ENCODE results near the gene LYZL4. TPM values are rescaled to one million over a fixed set of nuclear protein-coding genes. Genes with fewer than 3 reads are reported as not detected.

LYZL4 gene
- total RNA-seq, 4 donors from 2014 or later = not detected

DNA sequence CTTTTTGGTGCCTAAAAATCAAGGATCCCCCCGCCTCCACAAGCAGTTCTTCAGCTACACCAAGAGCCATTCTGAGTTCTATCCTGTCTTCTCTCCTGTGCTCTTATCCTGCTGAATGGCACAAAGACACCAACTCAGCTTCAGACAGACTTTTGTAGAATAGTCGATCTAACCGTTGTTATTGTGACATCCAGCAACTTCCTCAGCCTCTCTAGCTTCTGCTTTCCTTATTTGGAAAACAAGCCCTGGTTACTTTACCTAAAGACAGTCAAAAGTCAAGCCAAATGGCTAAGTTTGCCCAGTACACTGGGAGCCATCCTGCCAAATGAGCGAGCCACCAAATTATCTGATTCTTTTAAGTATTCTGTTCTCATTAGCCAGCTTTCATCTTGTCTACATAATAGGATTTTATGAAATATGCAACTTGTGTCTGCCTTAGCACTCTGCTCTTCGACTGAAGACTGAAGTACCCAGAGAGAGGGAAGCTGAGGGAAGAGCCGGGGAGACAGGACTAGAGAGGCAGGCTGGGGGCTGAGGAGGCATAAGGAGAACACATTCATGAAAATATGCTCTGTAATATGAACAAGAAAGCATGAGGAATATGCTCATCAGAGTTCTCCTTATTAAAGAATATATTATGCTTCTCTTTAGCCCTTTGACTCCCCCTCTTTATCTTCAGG, 35.1 kb downstream of the LYZL4 start:
- TF ChIP-seq POLR2A (IDR thresholded peaks at IDR 0.05) = no peak
- TF ChIP-seq, protein P1, sequence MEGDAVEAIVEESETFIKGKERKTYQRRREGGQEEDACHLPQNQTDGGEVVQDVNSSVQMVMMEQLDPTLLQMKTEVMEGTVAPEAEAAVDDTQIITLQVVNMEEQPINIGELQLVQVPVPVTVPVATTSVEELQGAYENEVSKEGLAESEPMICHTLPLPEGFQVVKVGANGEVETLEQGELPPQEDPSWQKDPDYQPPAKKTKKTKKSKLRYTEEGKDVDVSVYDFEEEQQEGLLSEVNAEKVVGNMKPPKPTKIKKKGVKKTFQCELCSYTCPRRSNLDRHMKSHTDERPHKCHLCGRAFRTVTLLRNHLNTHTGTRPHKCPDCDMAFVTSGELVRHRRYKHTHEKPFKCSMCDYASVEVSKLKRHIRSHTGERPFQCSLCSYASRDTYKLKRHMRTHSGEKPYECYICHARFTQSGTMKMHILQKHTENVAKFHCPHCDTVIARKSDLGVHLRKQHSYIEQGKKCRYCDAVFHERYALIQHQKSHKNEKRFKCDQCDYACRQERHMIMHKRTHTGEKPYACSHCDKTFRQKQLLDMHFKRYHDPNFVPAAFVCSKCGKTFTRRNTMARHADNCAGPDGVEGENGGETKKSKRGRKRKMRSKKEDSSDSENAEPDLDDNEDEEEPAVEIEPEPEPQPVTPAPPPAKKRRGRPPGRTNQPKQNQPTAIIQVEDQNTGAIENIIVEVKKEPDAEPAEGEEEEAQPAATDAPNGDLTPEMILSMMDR (IDR thresholded peaks at IDR 0.05) = no peak
- WGBS, 2 donors = 72 to 76% methylated on average over 6 of the region's 6 CpGs
- no peak overlapping the region for H3K27ac ChIP-seq

DNA sequence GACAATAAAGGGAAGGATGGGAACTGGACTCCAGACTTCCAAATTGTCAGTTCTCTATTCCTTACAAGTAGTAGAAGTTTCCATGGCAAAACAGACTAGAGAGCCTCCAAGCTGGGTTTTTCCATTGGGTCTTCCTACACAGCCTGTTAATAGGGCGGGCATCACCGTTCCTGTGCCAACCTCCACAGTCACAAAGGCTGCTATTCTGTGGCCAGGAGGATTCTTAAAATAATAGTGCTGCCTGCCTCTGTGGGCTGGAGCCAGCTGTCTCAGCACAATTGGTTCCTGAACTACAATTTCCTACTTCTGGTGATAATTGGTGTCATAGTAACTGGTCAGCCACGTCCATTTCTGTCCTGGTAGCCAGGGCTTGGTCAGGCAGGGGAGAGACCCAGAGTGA, 38.6 kb downstream of the LYZL4 start:
- H3K9me3 ChIP-seq = no peaks in the 10 kb centered on the region
- DNase-seq = no peak
- no peak for TF ChIP-seq POLR2A (IDR thresholded peaks at IDR 0.05)
- TF ChIP-seq, protein P1 (IDR thresholded peaks at IDR 0.05) = no peak
- H3K36me3 ChIP-seq = no peaks in the 10 kb centered on the region
- no peak overlapping the region for H3K4me3 ChIP-seq (replicated peaks in 1 of 3)
- H3K4me1 ChIP-seq = peaks cover 0 to 4% of the 10 kb centered on the region in 2 donors
- intact Hi-C loops (cut with DNase I) = no loop called here
- H3K27ac ChIP-seq = no peak overlapping the region
- H3K27me3 ChIP-seq = no peaks in the 10 kb centered on the region
- 66 to 86% methylated on average over 3 of the region's 3 CpGs for WGBS, 2 donors

More for the DNA sequence above, 35.1 kb downstream of the LYZL4 start:
- Histone ChIP-seq H3K9me3 (no peaks in the 10 kb centered on the region), H3K4me3 (replicated peaks in 1 of 3) (no peak overlapping the region), H3K4me1 (no peaks in the 10 kb centered on the region), H3K27me3 (no peaks in the 10 kb centered on the region), H3K36me3 (no peaks in the 10 kb centered on the region)
- intact Hi-C loops (cut with DNase I) = no loop called here
- DNase-seq = no peak

DNA sequence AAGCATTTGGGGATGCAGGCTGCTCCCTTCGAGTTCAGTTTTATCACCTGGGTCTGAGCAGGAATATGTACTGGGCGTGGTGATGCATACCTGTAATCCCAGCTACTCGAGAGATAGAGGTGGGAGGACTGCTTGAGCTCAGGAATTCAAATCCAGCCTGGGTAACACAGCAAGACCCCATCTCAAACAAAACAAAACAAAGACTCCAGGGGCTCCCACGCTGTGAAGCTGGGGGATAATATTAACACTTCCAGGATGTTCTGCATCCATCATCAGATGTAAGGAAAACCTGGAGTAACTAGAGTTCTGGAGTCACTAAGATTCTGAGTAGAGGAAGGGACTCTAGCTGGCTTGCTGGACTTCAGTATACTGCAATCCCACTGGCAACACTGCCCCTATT, 40.6 kb downstream of the LYZL4 start:
- no peak for DNase-seq
- TF ChIP-seq POLR2A (IDR thresholded peaks at IDR 0.05) = no peak
- TF ChIP-seq, protein P1 (IDR thresholded peaks at IDR 0.05) = no peak
- Histone ChIP-seq H3K27me3 (no peaks in the 10 kb centered on the region), H3K9me3 (no peaks in the 10 kb centered on the region), H3K36me3 (no peaks in the 10 kb centered on the region), H3K4me1 (peaks cover 0 to 4% of the 10 kb centered on the region in 2 donors), H3K27ac (no peak overlapping the region), H3K4me3 (replicated peaks in 1 of 3) (no peak overlapping the region)
- 56 to 57% methylated on average over 4 of the region's 4 CpGs for WGBS, 2 donors
- intact Hi-C loops (cut with DNase I) = no loop called here

DNA sequence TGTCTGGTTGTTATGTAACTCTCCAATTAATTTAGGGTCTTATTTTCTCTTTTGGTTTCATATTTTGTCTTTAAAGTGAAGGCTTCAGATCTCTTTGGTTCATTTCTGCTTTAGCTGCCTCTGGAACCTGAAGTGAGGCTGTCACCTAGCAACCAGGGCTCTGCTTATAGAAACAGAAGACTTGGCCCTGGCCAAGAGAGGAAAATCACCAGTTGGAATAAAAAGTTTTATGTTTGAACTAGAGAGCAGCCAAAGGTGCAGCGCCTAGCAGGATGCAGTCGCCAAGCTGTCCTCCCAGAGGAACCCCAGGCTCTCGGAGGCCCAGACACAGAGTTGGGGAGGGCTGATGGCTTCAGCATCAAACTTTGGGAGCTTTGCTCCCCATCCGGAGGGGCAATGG, 41.1 kb downstream of the LYZL4 start:
- Histone ChIP-seq H3K4me1 (peaks cover 0 to 4% of the 10 kb centered on the region in 2 donors), H3K36me3 (no peaks in the 10 kb centered on the region), H3K4me3 (replicated peaks in 1 of 3) (no peak overlapping the region), H3K9me3 (no peaks in the 10 kb centered on the region), H3K27ac (no peak overlapping the region), H3K27me3 (no peaks in the 10 kb centered on the region)
- no peak for TF ChIP-seq POLR2A (IDR thresholded peaks at IDR 0.05)
- TF ChIP-seq, protein P1 (IDR thresholded peaks at IDR 0.05) = no peak
- peak; percentile 66 to 73 for DNase-seq
- intact Hi-C loops (cut with DNase I) = no loop called here
- WGBS, 2 donors = 4 to 14% methylated on average over 4 of the region's 4 CpGs

DNA sequence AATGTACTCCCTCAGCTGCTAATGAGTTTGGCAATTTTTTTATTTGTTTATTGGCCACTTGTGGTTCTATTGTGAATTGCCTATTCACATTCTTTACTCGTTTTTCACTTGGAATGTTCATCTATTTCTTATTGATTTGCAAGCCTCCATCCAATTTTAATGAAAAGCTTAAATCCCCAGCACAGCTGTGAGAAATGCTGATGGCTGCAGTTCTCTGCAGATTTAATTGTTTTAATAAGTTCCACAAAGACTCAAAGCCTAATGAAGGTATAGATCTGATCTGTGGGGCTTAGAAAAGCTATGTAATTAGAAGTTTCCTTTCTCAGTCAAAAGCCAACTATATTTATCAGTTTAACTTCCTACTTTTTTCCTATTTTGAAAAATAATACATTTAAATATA, 41.5 kb downstream of the LYZL4 start:
- no peak overlapping the region for H3K4me3 ChIP-seq (replicated peaks in 1 of 3)

More for the DNA sequence above, 41.5 kb downstream of the LYZL4 start:
- TF ChIP-seq POLR2A (IDR thresholded peaks at IDR 0.05) = no peak
- TF ChIP-seq, protein P1 (IDR thresholded peaks at IDR 0.05) = no peak
- intact Hi-C loops (cut with DNase I) = no loop called here
- Histone ChIP-seq H3K9me3 (no peaks in the 10 kb centered on the region), H3K27ac (no peak overlapping the region), H3K36me3 (no peaks in the 10 kb centered on the region), H3K27me3 (no peaks in the 10 kb centered on the region), H3K4me1 (peaks cover 0 to 4% of the 10 kb centered on the region in 2 donors)
- no peak for DNase-seq
- 14 to 19% methylated on average over 1 of the region's 1 CpG for WGBS, 2 donors

Data from thyroid gland (tissue), 4 donors.